Subcutaneous adipose tissue (tissue), 4 donors: Measurements from ENCODE around the gene SATB2. TPM values are rescaled to one million over a fixed set of nuclear protein-coding genes. Genes with fewer than 3 reads are reported as not detected.

ENCODE experiments used
- total RNA-seq, 4 donors: library from RNA; depleted of rRNA; stranded (reverse); fragments of >200 nt; gene quantifications; one replicate each; pipeline ENCODE4 v1.1.0, GENCODE V29; 2016
- TF ChIP-seq, protein P1 (sequence below): fragments of 450-650 bp; IDR thresholded peaks from one replicate; pipeline ENCODE4 v1.5.1; 2016; ENCODE audit warnings: low read depth, mild to moderate bottlenecking, control low read depth, antibody characterized with exemption, moderate library complexity

The SATB2 gene
- total RNA-seq, 4 donors from 2014 or later, result 4.6 to 9.3 (median 6.0) TPM

GRCh38 chr2:199308567-199308966, 149.2 kb downstream of the SATB2 start:
- TF ChIP-seq, protein P1, sequence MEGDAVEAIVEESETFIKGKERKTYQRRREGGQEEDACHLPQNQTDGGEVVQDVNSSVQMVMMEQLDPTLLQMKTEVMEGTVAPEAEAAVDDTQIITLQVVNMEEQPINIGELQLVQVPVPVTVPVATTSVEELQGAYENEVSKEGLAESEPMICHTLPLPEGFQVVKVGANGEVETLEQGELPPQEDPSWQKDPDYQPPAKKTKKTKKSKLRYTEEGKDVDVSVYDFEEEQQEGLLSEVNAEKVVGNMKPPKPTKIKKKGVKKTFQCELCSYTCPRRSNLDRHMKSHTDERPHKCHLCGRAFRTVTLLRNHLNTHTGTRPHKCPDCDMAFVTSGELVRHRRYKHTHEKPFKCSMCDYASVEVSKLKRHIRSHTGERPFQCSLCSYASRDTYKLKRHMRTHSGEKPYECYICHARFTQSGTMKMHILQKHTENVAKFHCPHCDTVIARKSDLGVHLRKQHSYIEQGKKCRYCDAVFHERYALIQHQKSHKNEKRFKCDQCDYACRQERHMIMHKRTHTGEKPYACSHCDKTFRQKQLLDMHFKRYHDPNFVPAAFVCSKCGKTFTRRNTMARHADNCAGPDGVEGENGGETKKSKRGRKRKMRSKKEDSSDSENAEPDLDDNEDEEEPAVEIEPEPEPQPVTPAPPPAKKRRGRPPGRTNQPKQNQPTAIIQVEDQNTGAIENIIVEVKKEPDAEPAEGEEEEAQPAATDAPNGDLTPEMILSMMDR, result no peak

- TF ChIP-seq, protein P1, result no peak
These were observed 150.3 kb downstream of the SATB2 start for GRCh38 chr2:199307461-199307860.

DNA sequence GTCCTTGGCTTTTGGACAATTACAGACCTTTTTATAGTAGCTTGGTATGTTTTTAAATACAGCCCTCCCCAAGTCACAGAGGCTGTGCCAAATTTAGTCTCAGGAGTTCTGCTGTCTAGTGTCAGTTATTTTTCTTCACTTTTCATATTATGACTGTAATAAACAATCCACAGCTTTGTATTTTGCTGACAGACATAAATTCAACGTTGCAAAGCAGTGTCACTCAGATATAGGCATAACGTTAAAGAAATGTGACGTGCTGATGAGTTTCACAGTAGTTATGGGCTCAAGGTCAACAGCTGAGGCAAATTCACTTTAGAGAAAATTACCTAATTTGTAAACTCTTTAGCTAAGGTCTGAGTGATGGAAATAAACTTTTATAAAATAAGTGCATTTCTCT, 151.6 kb downstream of the SATB2 start:
- TF ChIP-seq, protein P1, result no peak

- TF ChIP-seq, protein P1, result no peak
These were observed 154.0 kb downstream of the SATB2 start for GRCh38 chr2:199303728-199304177.

DNA sequence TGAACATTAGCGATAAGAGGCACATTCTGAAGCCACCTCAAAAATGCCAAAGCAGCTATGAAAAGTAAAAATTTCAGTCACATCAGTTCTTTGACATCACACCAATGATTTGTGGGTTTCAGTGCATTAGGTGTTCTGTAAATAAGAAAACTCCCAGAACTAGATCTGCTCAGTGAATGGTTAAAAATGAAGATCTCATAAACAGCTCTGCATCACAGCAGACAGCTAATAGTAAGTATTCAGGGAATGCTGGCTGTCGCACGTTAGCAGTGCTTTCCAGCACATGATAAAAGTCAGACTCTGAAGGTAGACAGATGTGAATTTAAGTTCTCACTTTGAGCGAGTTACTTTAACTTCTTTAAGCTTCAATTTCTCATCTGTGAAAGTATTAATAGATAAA, 154.9 kb downstream of the SATB2 start:
- TF ChIP-seq, protein P1, result no peak

- TF ChIP-seq, protein P1, result no peak
These were observed 169.3 kb downstream of the SATB2 start for GRCh38 chr2:199288424-199288823.

GRCh38 chr2:199282309-199282708, 175.4 kb downstream of the SATB2 start:
- TF ChIP-seq, protein P1, result no peak

DNA sequence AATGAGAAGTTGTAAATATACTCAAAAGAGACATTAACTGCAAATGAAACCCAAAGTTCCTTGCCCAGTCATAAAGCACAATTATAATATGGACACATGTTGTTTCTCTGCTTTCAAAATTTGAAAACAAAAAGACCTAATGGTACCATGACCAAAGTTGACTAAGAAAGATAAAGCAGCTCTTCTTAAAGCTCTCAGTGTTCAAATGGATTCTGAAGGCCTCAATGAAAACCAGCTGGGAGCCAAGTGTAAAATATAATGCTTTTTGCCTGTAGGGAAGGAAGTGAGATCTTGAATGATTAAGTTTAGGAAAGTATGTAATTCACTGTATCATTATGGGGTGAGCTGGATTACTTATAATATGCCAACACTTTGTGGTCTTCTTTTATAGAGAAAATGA, 178.6 kb downstream of the SATB2 start:
- TF ChIP-seq, protein P1, result no peak
